CD14-positive monocyte (primary cell): ENCODE measurements around the gene PIP4K2C. TPM values are rescaled to one million over a fixed set of nuclear protein-coding genes. Genes with fewer than 3 reads are reported as not detected.

Experiments
- DNase-seq, 3 donors: peaks; one replicate each; pipeline ENCODE4 v3.0.0-alpha.2; 2011 to 2022
- H2AFZ ChIP-seq: 2 replicates; pipeline ENCODE4 v1.6.0; 2012; ENCODE audit warnings: mild to moderate bottlenecking, low read depth, low read length, inconsistent platforms; ENCODE audit not compliant: insufficient read depth, poor library complexity, severe bottlenecking
- H3K27ac ChIP-seq, 2 donors: 1 replicate in 1 of 2; 2 replicates in 1 of 2; pipeline ENCODE4 v1.5.1; 2012 to 2013; ENCODE audit warnings: low read length in 2 of 2, control low read depth in 1 of 2, inconsistent platforms in 1 of 2, low read depth in 1 of 2, mild to moderate bottlenecking in 1 of 2
- H3K27me3 ChIP-seq, 2 donors: one replicate each; pipeline versions ENCODE4 v1.6.0 to v1.6.1; 2011 to 2013; ENCODE audit warnings: low read length in 2 of 2; ENCODE audit not compliant: control insufficient read depth in 2 of 2, insufficient read depth in 2 of 2
- H3K36me3 ChIP-seq, 2 donors: replicated peaks in 1 of 2; 1 replicate in 1 of 2; 2 replicates in 1 of 2; pipeline versions ENCODE4 v1.5.1 to v1.6.1; 2012 to 2013; ENCODE audit warnings: low read length in 2 of 2, control low read depth in 1 of 2, inconsistent platforms in 1 of 2, mild to moderate bottlenecking in 1 of 2; ENCODE audit not compliant: insufficient read depth in 2 of 2, control insufficient read depth in 1 of 2
- H3K4me1 ChIP-seq, 2 donors: 1 replicate in 1 of 2; 2 replicates in 1 of 2; pipeline versions ENCODE4 v1.5.1 to v1.6.1; 2012 to 2013; ENCODE audit warnings: low read length in 2 of 2, control low read depth in 1 of 2, inconsistent platforms in 1 of 2, mild to moderate bottlenecking in 1 of 2, moderate library complexity in 1 of 2; ENCODE audit not compliant: insufficient read depth in 2 of 2, control insufficient read depth in 1 of 2
- H3K4me2 ChIP-seq: replicated peaks from 2 replicates; pipeline ENCODE3; 2012; ENCODE audit warnings: low read length, moderate library complexity, mild to moderate bottlenecking; ENCODE audit not compliant: poor library complexity, severe bottlenecking; ENCODE audit errors: extremely low read depth
- H3K4me3 ChIP-seq, 3 experiments: fragments of 200-600 bp in 1 of 3; sonication (generic) in 1 of 3; replicated peaks in 1 of 3; 1 replicate in 2 of 3; 2 replicates in 1 of 3; pipeline ENCODE4 v1.5.1; 2011 to 2013; ENCODE audit warnings: low read length in 3 of 3, mild to moderate bottlenecking in 3 of 3, control low read depth in 2 of 3, low read depth in 2 of 3, inconsistent platforms in 1 of 3, moderate library complexity in 1 of 3
- H3K79me2 ChIP-seq: 2 replicates; pipeline ENCODE4 v1.6.0; 2012; ENCODE audit warnings: mild to moderate bottlenecking, control low read depth, inconsistent platforms, low read length, moderate library complexity; ENCODE audit not compliant: insufficient read depth
- H3K9ac ChIP-seq: 2 replicates; pipeline ENCODE4 v1.6.0; 2017; ENCODE audit warnings: low read length, mild to moderate bottlenecking; ENCODE audit not compliant: insufficient read depth, poor library complexity, severe bottlenecking
- H3K9me3 ChIP-seq, 2 donors: replicated peaks in 1 of 2; 1 replicate in 1 of 2; 2 replicates in 1 of 2; pipeline versions ENCODE4 v1.5.1 to v1.6.1; 2012 to 2013; ENCODE audit warnings: low read length in 2 of 2, control low read depth in 1 of 2; ENCODE audit not compliant: control insufficient read depth in 1 of 2, insufficient read depth in 1 of 2
- H4K20me1 ChIP-seq: 2 replicates; pipeline ENCODE4 v1.6.0; 2012; ENCODE audit warnings: mild to moderate bottlenecking, low read length, control low read depth, moderate library complexity; ENCODE audit not compliant: insufficient read depth
- H3K27ac Mint-ChIP-seq, 7 donors: one replicate each; pipeline ENCODE4 v1.8.0; 2020; ENCODE audit warnings: mild to moderate bottlenecking in 7 of 7, mixed read lengths in 7 of 7, moderate library complexity in 6 of 7, inconsistent platforms in 2 of 7
- H3K27me3 Mint-ChIP-seq, 3 donors: one replicate each; pipeline ENCODE4 v1.8.0; 2021 to 2022; ENCODE audit warnings: low read depth in 3 of 3, mild to moderate bottlenecking in 3 of 3, mixed read lengths in 3 of 3, moderate library complexity in 3 of 3, inconsistent platforms in 1 of 3
- H3K36me3 Mint-ChIP-seq, 2 donors: one replicate each; pipeline ENCODE4 v1.8.0; 2020; ENCODE audit warnings: mixed read lengths in 2 of 2, inconsistent platforms in 1 of 2, mild to moderate bottlenecking in 1 of 2
- H3K4me1 Mint-ChIP-seq: one replicate; pipeline ENCODE4 v1.8.0; 2020; ENCODE audit warnings: mild to moderate bottlenecking, mixed read lengths
- H3K4me3 Mint-ChIP-seq, 2 donors: one replicate each; pipeline ENCODE4 v1.8.0; 2020; ENCODE audit warnings: mild to moderate bottlenecking in 2 of 2, mixed read lengths in 2 of 2, moderate library complexity in 1 of 2
- H3K9me3 Mint-ChIP-seq, 7 donors: one replicate each; pipeline ENCODE4 v1.8.0; 2020 to 2022; ENCODE audit warnings: mixed read lengths in 7 of 7, mild to moderate bottlenecking in 6 of 7, moderate library complexity in 6 of 7, inconsistent platforms in 2 of 7
- WGBS: methylation state at CpG from one replicate; pipeline ENCODE4 v1.1.5; 2013; ENCODE audit warnings: missing lambda C conversion rate; ENCODE audit not compliant: insufficient coverage; 5-methylcytosine and 5-hydroxymethylcytosine counted together
- intact Hi-C, 2 donors: fragments of 100-400 bp; cut with micrococcal nuclease; formaldehyde crosslinking; loops; one replicate each; pipeline versions ENCODE4 v1.15.0 to v1.15.1; 2023
- polyA plus RNA-seq, 3 donors: library from polyadenylated mRNA; depleted of rRNA in 1 of 3; unstranded in 2 of 3; stranded (reverse) in 1 of 3; fragments of 300-500 nt in 2 of 3; fragments of >200 nt in 1 of 3; fragmentation: Illumina TruSeq in 2 of 3; gene quantifications; 1 replicate in 2 of 3; 2 replicates in 1 of 3; pipeline ENCODE4 v1.2.3, GENCODE V29; 2012 to 2021
- TF ChIP-seq, protein P1 (sequence below): fragments of 200-600 bp; IDR thresholded peaks from one replicate; pipeline ENCODE4 v1.8.0; 2022; ENCODE audit warnings: antibody characterized with exemption, mild to moderate bottlenecking

Gene PIP4K2C
- polyA plus RNA-seq, 3 donors, result 12.3 to 18.6 (median 16.9) TPM

DNA sequence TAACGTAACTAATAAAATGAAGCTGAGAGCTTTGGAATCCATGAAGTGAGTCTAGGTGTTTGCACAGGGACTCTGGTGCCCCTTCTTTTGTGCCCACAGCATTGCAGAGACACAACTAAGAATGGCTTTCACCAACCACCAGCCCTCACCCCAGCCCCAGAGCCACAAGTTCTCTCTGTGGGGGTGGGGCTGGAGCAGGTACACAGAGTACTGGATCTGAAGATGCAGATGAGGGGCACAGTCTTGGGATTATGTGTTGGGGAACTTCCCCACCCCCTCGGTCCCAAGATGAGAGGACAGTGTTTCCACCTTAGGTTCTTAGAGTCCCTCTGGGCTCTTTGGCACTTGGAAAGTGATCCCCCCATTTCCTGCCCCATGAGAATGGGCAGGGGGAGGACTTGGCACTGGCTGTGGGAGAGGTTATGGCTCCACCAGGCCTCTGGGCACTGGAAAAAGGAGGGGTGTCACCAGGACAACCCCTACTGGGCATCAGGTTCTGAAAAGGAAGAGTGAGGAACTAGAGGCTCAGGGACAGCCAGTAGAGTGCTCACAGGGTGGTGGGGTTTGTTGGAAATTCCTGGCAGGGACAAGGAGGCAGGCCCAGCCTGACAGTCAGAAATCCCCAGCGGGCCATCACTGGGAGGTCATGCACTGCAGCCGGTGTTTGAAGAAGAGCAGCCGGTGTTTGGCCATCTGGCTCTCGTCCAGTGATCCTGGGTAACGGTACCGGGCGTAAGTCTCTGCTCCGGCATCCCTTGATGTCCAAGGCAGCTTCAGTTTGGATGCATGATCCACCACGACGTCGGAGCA, 35.3 kb downstream of the PIP4K2C start:
- H3K36me3 ChIP-seq, result no peaks in the 10 kb centered on the region

DNA sequence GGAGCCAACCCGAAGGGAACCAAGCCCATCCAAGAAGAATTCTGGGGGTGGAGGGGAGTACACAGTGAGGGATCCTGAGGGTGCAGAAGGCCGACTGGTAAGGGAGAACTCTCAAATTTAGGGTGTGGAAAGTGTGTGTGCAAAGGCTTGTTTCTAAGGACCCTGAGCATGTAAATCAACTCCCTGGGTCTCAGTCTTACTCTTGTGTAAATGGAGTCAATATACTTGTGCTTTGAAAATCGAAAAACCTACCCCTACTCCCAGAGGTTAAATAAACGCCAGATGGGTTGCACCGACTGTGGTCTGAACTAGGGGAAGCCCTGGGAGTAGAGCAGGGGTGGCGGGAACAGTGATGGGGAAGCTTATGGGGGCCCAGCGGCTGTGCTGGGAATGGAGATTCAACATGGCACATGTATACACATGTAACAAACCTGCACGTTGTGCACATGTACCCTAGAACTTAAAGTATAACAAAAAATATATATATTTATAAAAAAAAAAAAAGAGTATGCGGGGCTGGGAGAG, 36.0 kb downstream of the PIP4K2C start:
- H3K4me3 ChIP-seq, result no peak overlapping the region
- peaks cover 0 to 34% of the 10 kb centered on the region in 2 donors for H3K9me3 ChIP-seq
- H3K36me3 Mint-ChIP-seq, result peaks cover 1 to 4% of the 10 kb centered on the region in 2 donors
- H2AFZ ChIP-seq, result no peak overlapping the region
- no peaks in the 10 kb centered on the region for H3K36me3 ChIP-seq
- DNase-seq, result no peak
- intact Hi-C loops, result loop anchor here in 1 of 2 donors (10.0 kb wide), 1 partner anchor 152 kb away; the partner anchor contains the start of gene ARHGAP9
- H3K4me3 Mint-ChIP-seq, result peak overlapping the region in 1 of 2 donors; percentile 82
- H3K4me1 Mint-ChIP-seq, result peaks cover 10% of the 10 kb centered on the region
- no peaks in the 10 kb centered on the region for H3K79me2 ChIP-seq
- H3K27ac ChIP-seq, result no peak overlapping the region
- peaks cover 62 to 100% of the 10 kb centered on the region in 2 donors for H3K27me3 ChIP-seq
- H3K27ac Mint-ChIP-seq, result no peak overlapping the region
- peaks cover 8 to 13% of the 10 kb centered on the region in 2 donors for H3K4me1 ChIP-seq
- TF ChIP-seq, protein P1, sequence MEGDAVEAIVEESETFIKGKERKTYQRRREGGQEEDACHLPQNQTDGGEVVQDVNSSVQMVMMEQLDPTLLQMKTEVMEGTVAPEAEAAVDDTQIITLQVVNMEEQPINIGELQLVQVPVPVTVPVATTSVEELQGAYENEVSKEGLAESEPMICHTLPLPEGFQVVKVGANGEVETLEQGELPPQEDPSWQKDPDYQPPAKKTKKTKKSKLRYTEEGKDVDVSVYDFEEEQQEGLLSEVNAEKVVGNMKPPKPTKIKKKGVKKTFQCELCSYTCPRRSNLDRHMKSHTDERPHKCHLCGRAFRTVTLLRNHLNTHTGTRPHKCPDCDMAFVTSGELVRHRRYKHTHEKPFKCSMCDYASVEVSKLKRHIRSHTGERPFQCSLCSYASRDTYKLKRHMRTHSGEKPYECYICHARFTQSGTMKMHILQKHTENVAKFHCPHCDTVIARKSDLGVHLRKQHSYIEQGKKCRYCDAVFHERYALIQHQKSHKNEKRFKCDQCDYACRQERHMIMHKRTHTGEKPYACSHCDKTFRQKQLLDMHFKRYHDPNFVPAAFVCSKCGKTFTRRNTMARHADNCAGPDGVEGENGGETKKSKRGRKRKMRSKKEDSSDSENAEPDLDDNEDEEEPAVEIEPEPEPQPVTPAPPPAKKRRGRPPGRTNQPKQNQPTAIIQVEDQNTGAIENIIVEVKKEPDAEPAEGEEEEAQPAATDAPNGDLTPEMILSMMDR, result no peak
- H3K9ac ChIP-seq, result no peak overlapping the region
- no peak overlapping the region for H3K4me2 ChIP-seq
- no peaks in the 10 kb centered on the region for H4K20me1 ChIP-seq
- 30% methylated on average over 2 of the region's 9 CpGs for WGBS
- H3K9me3 Mint-ChIP-seq, result peaks cover 0 to 9% (median 2%) of the 10 kb centered on the region in 7 donors
- peaks cover 91 to 99% (median 96%) of the 10 kb centered on the region in 3 donors for H3K27me3 Mint-ChIP-seq

More for the DNA sequence above, 35.3 kb downstream of the PIP4K2C start:
- Histone ChIP-seq H3K27me3 (peaks cover 63 to 100% of the 10 kb centered on the region in 2 donors), H3K27ac (no peak overlapping the region), H3K79me2 (no peaks in the 10 kb centered on the region), H3K9ac (no peak overlapping the region), H2AFZ (no peak overlapping the region), H3K4me1 (peaks cover 14 to 17% of the 10 kb centered on the region in 2 donors), H3K9me3 (peaks cover 2 to 29% of the 10 kb centered on the region in 2 donors), H3K4me2 (no peak overlapping the region), H3K4me3 (no peak overlapping the region), H4K20me1 (no peaks in the 10 kb centered on the region)
- Mint-ChIP-seq H3K9me3 (peaks cover 0 to 13% (median under 1%) of the 10 kb centered on the region in 7 donors), H3K27ac (no peak overlapping the region), H3K4me1 (peaks cover 17% of the 10 kb centered on the region), H3K36me3 (peaks cover under 1 to 2% of the 10 kb centered on the region in 2 donors), H3K27me3 (peaks cover 91 to 99% (median 96%) of the 10 kb centered on the region in 3 donors), H3K4me3 (peak overlapping the region in 1 of 2 donors; percentile 73)
- intact Hi-C loops, result loop anchor here in 1 of 2 donors (10.0 kb wide), 1 partner anchor 152 kb away; the partner anchor contains the start of gene ARHGAP9
- TF ChIP-seq, protein P1, result no peak
- 53% methylated on average over 9 of the region's 13 CpGs for WGBS
- no peak for DNase-seq
